Transverse colon (tissue), 4 donors: ENCODE measurements around the gene LUZP2.

ENCODE experiments used
- EP300 ChIP-seq: sonication (generic); formaldehyde crosslinking; IDR thresholded peaks from one replicate; pipeline ENCODE4 v1.6.1; 2017; ENCODE audit warnings: antibody characterized with exemption, low read depth
- POLR2A ChIP-seq: fragments of 450-650 bp; IDR thresholded peaks from one replicate; pipeline ENCODE4 v1.6.1; 2016; ENCODE audit warnings: antibody characterized with exemption, mild to moderate bottlenecking, moderate library complexity
- POLR2AphosphoS5 ChIP-seq, 3 donors: sonication (generic); formaldehyde crosslinking; IDR thresholded peaks; one replicate each; pipeline ENCODE4 v1.6.1; 2016; ENCODE audit warnings: antibody characterized with exemption in 3 of 3
- TF ChIP-seq, protein P1 (sequence below), 5 experiments: fragments of 200-600 bp in 3 of 5; fragments of 450-650 bp in 2 of 5; sonication (generic) in 3 of 5; IDR thresholded peaks; 1 replicate in 2 of 5; 2 replicates in 3 of 5; pipeline ENCODE4 v1.5.1; 2016 to 2017; ENCODE audit warnings: antibody characterized with exemption in 5 of 5, inconsistent platforms in 3 of 5, mild to moderate bottlenecking in 2 of 5, moderate library complexity in 1 of 5

DNA sequence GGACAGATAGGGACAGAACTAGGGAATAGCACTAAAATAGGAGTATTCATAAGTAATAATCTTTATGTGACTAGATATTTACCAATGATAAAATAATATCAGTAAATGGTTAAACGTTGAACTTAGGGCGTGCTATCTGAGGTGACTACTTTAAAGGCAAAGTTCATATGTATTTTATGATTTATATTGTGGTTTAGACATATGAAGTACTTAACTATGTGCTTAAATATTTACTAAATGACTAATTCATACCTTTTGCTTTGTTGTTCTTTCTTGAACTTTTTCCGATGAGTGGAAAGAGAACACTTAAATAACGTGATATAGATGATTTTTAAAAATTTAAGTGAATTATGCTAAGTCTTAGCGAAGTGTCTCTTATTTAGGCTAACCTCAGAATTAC, 14.7 kb downstream of the LUZP2 start:
- TF ChIP-seq, protein P1, sequence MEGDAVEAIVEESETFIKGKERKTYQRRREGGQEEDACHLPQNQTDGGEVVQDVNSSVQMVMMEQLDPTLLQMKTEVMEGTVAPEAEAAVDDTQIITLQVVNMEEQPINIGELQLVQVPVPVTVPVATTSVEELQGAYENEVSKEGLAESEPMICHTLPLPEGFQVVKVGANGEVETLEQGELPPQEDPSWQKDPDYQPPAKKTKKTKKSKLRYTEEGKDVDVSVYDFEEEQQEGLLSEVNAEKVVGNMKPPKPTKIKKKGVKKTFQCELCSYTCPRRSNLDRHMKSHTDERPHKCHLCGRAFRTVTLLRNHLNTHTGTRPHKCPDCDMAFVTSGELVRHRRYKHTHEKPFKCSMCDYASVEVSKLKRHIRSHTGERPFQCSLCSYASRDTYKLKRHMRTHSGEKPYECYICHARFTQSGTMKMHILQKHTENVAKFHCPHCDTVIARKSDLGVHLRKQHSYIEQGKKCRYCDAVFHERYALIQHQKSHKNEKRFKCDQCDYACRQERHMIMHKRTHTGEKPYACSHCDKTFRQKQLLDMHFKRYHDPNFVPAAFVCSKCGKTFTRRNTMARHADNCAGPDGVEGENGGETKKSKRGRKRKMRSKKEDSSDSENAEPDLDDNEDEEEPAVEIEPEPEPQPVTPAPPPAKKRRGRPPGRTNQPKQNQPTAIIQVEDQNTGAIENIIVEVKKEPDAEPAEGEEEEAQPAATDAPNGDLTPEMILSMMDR (IDR thresholded peaks at IDR 0.05), result no peak
- TF ChIP-seq POLR2A (no peak), POLR2AphosphoS5 (IDR thresholded peaks at IDR 0.05) (no peak), EP300 (no peak)
